HepG2 (cell line): ENCODE measurements around the gene PKIG. TPM values are rescaled to one million over a fixed set of nuclear protein-coding genes. Genes with fewer than 3 reads are reported as not detected.

Experiments
- E2F1 ChIP-seq: sonication (generic); formaldehyde crosslinking; IDR thresholded peaks from 2 replicates; pipeline ENCODE4 v1.5.0; 2020; ENCODE audit warnings: missing genetic modification reagents
- FOXO4 ChIP-seq: sonication (generic); formaldehyde crosslinking; conservative IDR thresholded peaks from 2 replicates; pipeline ENCODE4 v1.8.1; 2023; ENCODE audit warnings: missing genetic modification reagents
- HMGXB3 ChIP-seq: sonication (generic); formaldehyde crosslinking; IDR thresholded peaks from 2 replicates; pipeline ENCODE4 v1.4.0; 2020; ENCODE audit warnings: missing genetic modification reagents, borderline replicate concordance
- HNRNPK ChIP-seq: fragments of 200-400 bp; formaldehyde crosslinking; IDR thresholded peaks from 2 replicates; pipeline ENCODE4 v1.6.1; 2018; ENCODE audit warnings: low read length, low read depth, moderate library complexity, mild to moderate bottlenecking; ENCODE audit not compliant: poor library complexity, severe bottlenecking
- IKZF5 ChIP-seq: IDR thresholded peaks from 2 replicates; pipeline ENCODE4 v1.6.1; 2018; ENCODE audit warnings: missing genetic modification reagents, mild to moderate bottlenecking, missing compliant biosample characterization
- MAFK ChIP-seq, 2 experiments: IDR thresholded peaks in 1 of 2; conservative IDR thresholded peaks in 1 of 2; 2 replicates each; pipeline ENCODE4 v1.6.1; 2011; ENCODE audit warnings: improper control_type of control experiment in 2 of 2, low read length in 2 of 2
- MYPOP ChIP-seq: sonication (generic); formaldehyde crosslinking; IDR thresholded peaks from 2 replicates; pipeline ENCODE4 v1.8.1; 2023; ENCODE audit warnings: mild to moderate bottlenecking, moderate library complexity, missing genetic modification reagents
- RARG ChIP-seq: sonication (generic); formaldehyde crosslinking; IDR thresholded peaks from 2 replicates; pipeline ENCODE4 v1.4.0; 2020; ENCODE audit warnings: low read depth, mild to moderate bottlenecking, missing genetic modification reagents
- TFDP1 ChIP-seq: IDR thresholded peaks from 2 replicates; pipeline ENCODE4 v1.6.1; 2016; ENCODE audit warnings: missing compliant biosample characterization, missing genetic modification reagents, borderline replicate concordance
- TRAFD1 ChIP-seq: sonication (generic); formaldehyde crosslinking; IDR thresholded peaks from 2 replicates; pipeline ENCODE4 v1.5.1; 2020; ENCODE audit warnings: missing genetic modification reagents, mild to moderate bottlenecking, borderline replicate concordance
- ZNF619 ChIP-seq: sonication (generic); formaldehyde crosslinking; IDR thresholded peaks from 2 replicates; pipeline ENCODE4 v1.4.0; 2020; ENCODE audit warnings: mild to moderate bottlenecking, missing genetic modification reagents
- ZNF629 ChIP-seq: sonication (generic); formaldehyde crosslinking; conservative IDR thresholded peaks from 2 replicates; pipeline ENCODE4 v1.5.0; 2020; ENCODE audit warnings: missing genetic modification reagents
- ZNF746 ChIP-seq: sonication (generic); formaldehyde crosslinking; IDR thresholded peaks from 2 replicates; pipeline ENCODE4 v1.8.0; 2022; ENCODE audit warnings: mild to moderate bottlenecking, missing genetic modification reagents
- ZNF878 ChIP-seq: sonication (generic); formaldehyde crosslinking; IDR thresholded peaks from 2 replicates; pipeline ENCODE4 v1.8.1; 2023; ENCODE audit warnings: mild to moderate bottlenecking, missing genetic modification reagents, moderate library complexity
- polyA plus RNA-seq, 8 experiments: library from polyadenylated mRNA; depleted of rRNA in 3 of 8; stranded (reverse) in 7 of 8; unstranded in 1 of 8; fragments of >200 nt; fragmentation: Illumina TruSeq in 4 of 8; extraction: Trizol in 4 of 8; gene quantifications; 2 replicates each; pipeline versions ENCODE4 v1.2.1 to v1.2.3, GENCODE V29; 2011 to 2016; ENCODE audit warnings: low read depth in 4 of 8, missing spikeins in 1 of 8, mixed read lengths in 1 of 8; ENCODE audit not compliant: insufficient read depth in 1 of 8
- total RNA-seq, 5 experiments: library from RNA; depleted of rRNA; stranded (reverse); fragments of >200 nt; fragmentation: Illumina TruSeq; extraction: Trizol; gene quantifications; 2 replicates each; pipeline ENCODE4 v1.2.3, GENCODE V29; 2016; ENCODE audit warnings: low read depth in 1 of 5

PKIG gene
- total and polyA plus RNA-seq, 2 of the 13 experiments (the other 11 are each of a cell fraction or from before 2014, with no cell fraction given), result 30.8 to 44.5 TPM

GRCh38 chr20:44642203-44643153 is 60.1 kb downstream of the PKIG start (continued):
- TF ChIP-seq TFDP1 (CRISPR knock-in tag), result no peak; the same call in 1 of the 2 replicates
- TF ChIP-seq MAFK (conservative IDR thresholded peaks at IDR 0.05 in 1 of 2, IDR thresholded peaks at IDR 0.05 in 1 of 2; ENCODE audit: low read length in 2 of 2), result no peak
- no peak for TF ChIP-seq ZNF746
- TF ChIP-seq ZNF619 (CRISPR knock-in tag), result peak; percentile 57; the same call in 1 of the 2 replicates
- TF ChIP-seq HMGXB3 (CRISPR knock-in tag), result no peak
- TF ChIP-seq IKZF5 (CRISPR knock-in tag), result no peak
- TF ChIP-seq ZNF878 (CRISPR knock-in tag), result 0 out of 2 replicates have a peak, but pooled peaks have one; percentile 35
- no peak for TF ChIP-seq E2F1 (CRISPR knock-in tag)
- no peak for TF ChIP-seq ZNF629 (CRISPR knock-in tag)
- TF ChIP-seq MYPOP, result 0 out of 2 replicates have a peak, but pooled peaks have one; percentile 9
- no peak for TF ChIP-seq HNRNPK
- no peak for TF ChIP-seq FOXO4 (CRISPR knock-in tag)
- no peak for TF ChIP-seq TRAFD1 (CRISPR knock-in tag)
- 0 out of 2 replicates have a peak, but pooled peaks have one; percentile 11 for TF ChIP-seq RARG
